ENCODE results near the gene TVP23A. TPM values are rescaled to one million over a fixed set of nuclear protein-coding genes. Genes with fewer than 3 reads are reported as not detected.
A peak's percentile ranks its signal among the peaks of the same experiment; 100 is the strongest.

The TVP23A gene
- total RNA-seq, 1 experiment from 2014 or later: 3.1 TPM

DNA sequence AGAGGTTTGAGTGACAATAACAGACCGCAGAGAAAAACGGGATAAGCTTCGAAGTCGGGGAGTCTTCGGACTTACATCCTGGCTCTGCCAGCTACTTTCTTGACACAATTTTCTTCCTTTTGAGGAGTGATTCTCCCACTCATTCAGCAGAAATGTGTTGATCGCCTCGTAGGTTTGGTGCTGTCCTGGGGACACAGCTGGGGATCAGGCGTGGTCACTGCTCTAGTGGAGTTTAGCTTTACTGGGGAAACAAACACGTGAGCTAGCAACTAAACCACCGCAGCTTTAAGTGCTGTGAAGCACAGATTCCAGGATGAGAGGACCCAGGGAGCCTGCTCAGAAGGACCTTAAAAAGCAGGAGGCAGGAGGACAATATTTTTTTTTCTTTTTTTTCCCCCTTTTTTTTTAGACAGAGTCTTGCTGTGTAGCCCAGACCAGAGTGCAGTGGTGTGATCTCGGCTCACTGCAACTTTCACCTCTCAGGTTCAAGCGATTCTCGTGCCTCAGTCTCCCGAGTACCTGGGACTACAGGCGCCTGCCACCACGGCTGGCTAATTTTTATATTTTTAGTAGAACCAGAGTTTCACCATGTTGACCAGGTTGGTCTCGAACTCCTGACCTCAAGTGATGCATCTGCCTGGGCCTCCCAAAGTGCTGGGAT is 74.1 kb downstream of the TVP23A start:
- Histone ChIP-seq H3K9me3 (ENCODE audit: control insufficient read depth, low read depth, low read length) (no peaks in the 10 kb centered on the region), H4K20me1 (ENCODE audit: control insufficient read depth, insufficient read depth, insufficient read length) (no peaks in the 10 kb centered on the region), H3K27me3 (ENCODE audit: insufficient read depth, low read length) (no peaks in the 10 kb centered on the region), H2AFZ (ENCODE audit: low read length) (no peak overlapping the region), H2BK12ac (ENCODE audit: insufficient read length, low read depth, low read length) (no peak overlapping the region), H4K91ac (ENCODE audit: insufficient read length, low read depth, low read length) (no peak overlapping the region), H3K23ac (ENCODE audit: insufficient read length, low read depth, low read length) (no peak overlapping the region), H3K56ac (ENCODE audit: insufficient read length, low read depth, low read length) (no peak overlapping the region), H2BK20ac (ENCODE audit: low read depth, low read length, poor library complexity, severe bottlenecking) (no peak overlapping the region), H3K23me2 (ENCODE audit: insufficient read length, low read depth, low read length, poor library complexity, severe bottlenecking) (peaks cover 3% of the 10 kb centered on the region), H3K79me1 (ENCODE audit: insufficient read depth, low read depth, low read length, poor library complexity, severe bottlenecking) (no peaks in the 10 kb centered on the region), H3K18ac (ENCODE audit: insufficient read length, low read depth, low read length) (no peak overlapping the region), H3K4ac (ENCODE audit: low read depth, low read length) (no peak overlapping the region), H2BK5ac (ENCODE audit: insufficient read length, low read length) (no peak overlapping the region), H4K5ac (ENCODE audit: insufficient read length, low read depth, low read length) (no peak overlapping the region), H3K27ac (ENCODE audit: insufficient read length, low read depth, low read length) (no peak overlapping the region), H4K8ac (replicated peaks; ENCODE audit: insufficient read length, low read depth, low read length) (no peak overlapping the region), H3K14ac (ENCODE audit: insufficient read depth, low read length) (no peak overlapping the region), H3K4me1 (ENCODE audit: insufficient read depth, low read length) (no peaks in the 10 kb centered on the region), H2AK5ac (ENCODE audit: insufficient read length, low read length) (no peak overlapping the region), H3K9ac (ENCODE audit: extremely low read depth, insufficient read length, low read length) (no peak overlapping the region), H3T11ph (ENCODE audit: low read length) (no peak overlapping the region), H2BK120ac (ENCODE audit: low read depth, low read length, poor library complexity, severe bottlenecking) (no peak overlapping the region), H2BK15ac (ENCODE audit: low read depth, low read length) (no peak overlapping the region), H3K79me2 (ENCODE audit: insufficient read depth, low read length) (no peaks in the 10 kb centered on the region), H3K4me2 (ENCODE audit: insufficient read depth, insufficient read length, low read length) (peak overlapping the region; percentile 40)
- TF ChIP-seq, protein P1, sequence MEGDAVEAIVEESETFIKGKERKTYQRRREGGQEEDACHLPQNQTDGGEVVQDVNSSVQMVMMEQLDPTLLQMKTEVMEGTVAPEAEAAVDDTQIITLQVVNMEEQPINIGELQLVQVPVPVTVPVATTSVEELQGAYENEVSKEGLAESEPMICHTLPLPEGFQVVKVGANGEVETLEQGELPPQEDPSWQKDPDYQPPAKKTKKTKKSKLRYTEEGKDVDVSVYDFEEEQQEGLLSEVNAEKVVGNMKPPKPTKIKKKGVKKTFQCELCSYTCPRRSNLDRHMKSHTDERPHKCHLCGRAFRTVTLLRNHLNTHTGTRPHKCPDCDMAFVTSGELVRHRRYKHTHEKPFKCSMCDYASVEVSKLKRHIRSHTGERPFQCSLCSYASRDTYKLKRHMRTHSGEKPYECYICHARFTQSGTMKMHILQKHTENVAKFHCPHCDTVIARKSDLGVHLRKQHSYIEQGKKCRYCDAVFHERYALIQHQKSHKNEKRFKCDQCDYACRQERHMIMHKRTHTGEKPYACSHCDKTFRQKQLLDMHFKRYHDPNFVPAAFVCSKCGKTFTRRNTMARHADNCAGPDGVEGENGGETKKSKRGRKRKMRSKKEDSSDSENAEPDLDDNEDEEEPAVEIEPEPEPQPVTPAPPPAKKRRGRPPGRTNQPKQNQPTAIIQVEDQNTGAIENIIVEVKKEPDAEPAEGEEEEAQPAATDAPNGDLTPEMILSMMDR (conservative IDR thresholded peaks at IDR 0.05): no peak
- Mint-ChIP-seq H3K36me3 (ENCODE audit: insufficient read depth in 1 of 3, low read depth in 3 of 3) (peaks cover 0 to 29% (median 4%) of the 10 kb centered on the region in 3 experiments; a peak in 5 of 7 replicates), H3K4me3 (peak overlapping the region; percentile 94 to 95), H3K4me1 (peaks cover 10 to 16% of the 10 kb centered on the region in 2 experiments), H3K27ac (peak overlapping the region; percentile 70 to 96 (median 83); a peak in 6 of 7 replicates), H3K27me3 (ENCODE audit: low read depth) (no peaks in the 10 kb centered on the region), H3K9me3 (no peaks in the 10 kb centered on the region; a peak in 1 of 5 replicates)
- no CpG with 5 or more reads among the region's 17 CpGs for WGBS (ENCODE audit: extremely low coverage, insufficient read length, low lambda C conversion rate)
- DNase-seq: no peak
